GM12865 (cell line): ENCODE results near the gene ZBTB7B.

Experiments
- DNase-seq: peaks from one replicate; pipeline ENCODE4 v3.0.0; 2010; ENCODE audit warnings: low read depth
- H3K4me3 ChIP-seq: 2 replicates; pipeline ENCODE4 v1.5.1; 2011; ENCODE audit warnings: mild to moderate bottlenecking, low read depth, low read length, control low read depth
- TF ChIP-seq, protein P1 (sequence below): IDR thresholded peaks from 2 replicates; pipeline ENCODE4 v1.5.1; 2011; ENCODE audit warnings: low read length, control low read depth, low read depth, inconsistent platforms; ENCODE audit not compliant: insufficient read depth; ENCODE audit errors: missing control alignments

Gene ZBTB7B

GRCh38 chr1:155002464-155003226 lies at the start of gene ZBTB7B:
Gene ZBTB7B (plus strand): TSS chr1:155002802. CDS start chr1:155014661, 11,859 bp downstream.
- TF ChIP-seq, protein P1, sequence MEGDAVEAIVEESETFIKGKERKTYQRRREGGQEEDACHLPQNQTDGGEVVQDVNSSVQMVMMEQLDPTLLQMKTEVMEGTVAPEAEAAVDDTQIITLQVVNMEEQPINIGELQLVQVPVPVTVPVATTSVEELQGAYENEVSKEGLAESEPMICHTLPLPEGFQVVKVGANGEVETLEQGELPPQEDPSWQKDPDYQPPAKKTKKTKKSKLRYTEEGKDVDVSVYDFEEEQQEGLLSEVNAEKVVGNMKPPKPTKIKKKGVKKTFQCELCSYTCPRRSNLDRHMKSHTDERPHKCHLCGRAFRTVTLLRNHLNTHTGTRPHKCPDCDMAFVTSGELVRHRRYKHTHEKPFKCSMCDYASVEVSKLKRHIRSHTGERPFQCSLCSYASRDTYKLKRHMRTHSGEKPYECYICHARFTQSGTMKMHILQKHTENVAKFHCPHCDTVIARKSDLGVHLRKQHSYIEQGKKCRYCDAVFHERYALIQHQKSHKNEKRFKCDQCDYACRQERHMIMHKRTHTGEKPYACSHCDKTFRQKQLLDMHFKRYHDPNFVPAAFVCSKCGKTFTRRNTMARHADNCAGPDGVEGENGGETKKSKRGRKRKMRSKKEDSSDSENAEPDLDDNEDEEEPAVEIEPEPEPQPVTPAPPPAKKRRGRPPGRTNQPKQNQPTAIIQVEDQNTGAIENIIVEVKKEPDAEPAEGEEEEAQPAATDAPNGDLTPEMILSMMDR, result no peak
- peak within 1 kb of the TSS; percentile 84 for H3K4me3 ChIP-seq
- DNase-seq, result peak; percentile 48

DNA sequence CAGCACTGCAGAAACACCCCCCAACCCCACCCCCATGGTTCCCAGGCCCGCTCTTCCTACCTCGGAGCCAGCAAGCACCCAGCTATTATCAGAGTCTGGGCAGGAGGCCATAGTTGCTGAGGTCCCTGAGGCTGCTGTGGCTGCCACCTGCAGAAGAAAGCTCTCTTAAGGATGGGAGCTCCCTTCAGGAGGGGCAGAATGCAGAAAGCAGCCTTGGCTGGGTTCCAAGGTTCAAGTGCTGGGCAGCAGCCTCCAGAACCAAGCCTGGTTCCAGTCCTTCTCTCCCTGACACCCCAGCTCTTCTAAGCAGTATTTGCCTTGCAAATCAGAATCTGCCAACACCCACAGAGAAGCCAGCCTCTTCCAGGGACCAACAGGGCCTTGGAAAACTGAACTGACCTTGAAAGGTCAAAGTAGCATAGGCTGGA lies 49.0 kb upstream of the ZBTB7B start:
- no peak overlapping the region for H3K4me3 ChIP-seq
- TF ChIP-seq, protein P1, result no peak
- no peak for DNase-seq

GRCh38 chr1:154954541-154954940 lies 48.1 kb upstream of the ZBTB7B start:
- H3K4me3 ChIP-seq, result peak overlapping the region; percentile 85
- TF ChIP-seq, protein P1, result no peak
- DNase-seq, result no peak

DNA sequence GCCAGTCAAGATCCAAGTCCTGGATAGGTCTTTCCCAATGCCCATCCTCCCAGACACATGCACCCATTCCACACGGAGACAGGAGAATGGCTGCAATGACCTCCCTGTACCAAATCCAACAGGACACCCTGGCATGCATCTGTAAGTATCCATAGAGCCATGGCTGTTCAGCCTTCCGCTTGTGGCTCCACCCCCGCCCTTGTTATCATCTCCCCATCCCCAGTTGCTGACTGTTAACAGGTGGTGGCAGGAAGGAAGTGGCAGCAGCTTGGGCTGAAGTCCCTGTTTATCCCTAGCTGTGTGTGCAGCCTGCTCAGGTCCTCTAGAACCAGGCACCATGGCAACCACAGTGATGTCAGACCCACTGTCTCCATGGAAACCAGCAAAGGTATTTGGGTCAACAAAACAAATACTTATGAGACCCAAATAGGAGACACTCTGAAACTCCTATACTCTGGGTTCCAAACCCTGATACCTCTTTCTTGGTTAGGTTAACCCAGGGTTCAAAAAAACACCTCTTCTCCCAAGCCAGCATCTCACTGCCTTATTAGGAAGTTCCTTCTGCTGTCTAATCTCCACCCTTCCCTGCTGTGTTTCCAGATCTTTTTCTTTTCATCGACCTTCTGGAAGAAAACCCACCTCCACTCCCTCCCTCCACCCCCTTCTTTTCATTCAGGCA lies 47.4 kb upstream of the ZBTB7B start:
- peak; percentile 95 for DNase-seq
- peak overlapping the region; percentile 85 for H3K4me3 ChIP-seq

DNA sequence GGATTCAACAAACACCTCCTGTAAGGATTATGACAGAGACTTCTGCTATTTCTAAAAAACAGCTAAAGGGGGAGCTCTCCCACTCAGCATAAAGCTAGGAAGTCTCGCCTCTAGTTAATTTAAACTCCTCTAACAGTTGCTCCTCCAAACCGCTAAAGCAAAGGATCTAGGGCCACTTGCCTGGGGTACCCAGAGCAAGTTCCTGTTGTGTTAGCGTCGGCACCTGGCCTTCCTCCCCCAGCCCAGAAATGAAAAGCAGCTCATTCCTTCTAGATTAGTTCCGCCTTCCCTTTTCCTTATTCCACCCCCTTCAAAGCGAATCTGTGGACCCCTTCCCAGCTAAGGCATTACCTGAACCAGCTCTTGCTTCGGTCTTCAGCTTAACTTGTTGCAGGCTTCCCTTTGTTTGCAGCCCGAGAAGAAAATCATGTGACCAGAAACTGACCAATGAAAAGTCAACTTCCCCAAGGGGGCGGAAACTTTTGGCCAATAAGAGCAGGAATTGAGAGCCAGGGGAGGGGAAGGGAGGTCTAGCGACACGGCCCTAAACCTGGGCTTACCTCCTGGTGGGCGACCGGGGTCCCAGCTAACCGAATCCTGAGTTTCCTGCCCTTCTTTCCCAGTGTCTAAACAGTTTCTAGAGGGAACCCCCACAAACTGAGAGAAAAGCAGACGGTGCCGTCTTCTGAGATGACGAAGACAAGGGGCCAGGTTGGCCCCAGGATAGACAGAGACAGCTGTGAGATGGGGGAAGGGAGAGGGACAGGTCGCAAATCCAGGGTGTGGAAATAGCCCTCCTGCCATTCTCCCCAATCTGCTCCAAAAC lies 46.7 kb upstream of the ZBTB7B start, which contains the start of gene PBXIP1:
Gene PBXIP1, minus strand, starts transcription at position 382 of the 826 bp plus-strand sequence. CDS start 2,378 bp downstream, outside the sequence.
- DNase-seq, result peak; percentile 91
- H3K4me3 ChIP-seq, result peak within 1 kb of the TSS; percentile 85
- TF ChIP-seq, protein P1, result no peak

More for the DNA sequence above, 47.4 kb upstream of the ZBTB7B start:
- TF ChIP-seq, protein P1, result no peak

- H3K4me3 ChIP-seq, result peak overlapping the region; percentile 85
- TF ChIP-seq, protein P1, result no peak
- no peak for DNase-seq
These were observed 46.1 kb upstream of the ZBTB7B start for GRCh38 chr1:154956544-154956941.
